Lower lobe of right lung (tissue), 2 donors: ENCODE data around the gene PCDHGB7. TPM values are rescaled to one million over a fixed set of nuclear protein-coding genes. Genes with fewer than 3 reads are reported as not detected.
"Not testable (repeated sequence)": the region's sequence is repeated elsewhere in the genome, so short reads cannot be mapped to it uniquely, and the experiment has no call there.

ENCODE experiments used
- ATAC-seq, 2 donors: fragments of 200-7000 bp; cut with Tn5 transposase; one replicate each; pipeline ENCODE4 v1.9.1; 2020 to 2022; ENCODE audit warnings: mild to moderate bottlenecking in 2 of 2, moderate library complexity in 2 of 2
- DNase-seq: peaks from one replicate; pipeline ENCODE4 v3.0.0-alpha.2; 2020
- H3K27ac ChIP-seq: fragments of 200-600 bp; one replicate; pipeline ENCODE4 v1.8.0; 2022
- H3K27me3 ChIP-seq: fragments of 200-600 bp; one replicate; pipeline ENCODE4 v1.8.0; 2022; ENCODE audit warnings: low read depth
- H3K36me3 ChIP-seq: fragments of 200-600 bp; one replicate; pipeline ENCODE4 v1.8.0; 2022; ENCODE audit warnings: mild to moderate bottlenecking
- H3K4me1 ChIP-seq: fragments of 200-600 bp; one replicate; pipeline ENCODE4 v1.8.0; 2022
- H3K4me3 ChIP-seq: fragments of 200-600 bp; one replicate; pipeline ENCODE4 v1.8.0; 2022; ENCODE audit warnings: mild to moderate bottlenecking
- H3K9me3 ChIP-seq: fragments of 200-600 bp; one replicate; pipeline ENCODE4 v1.8.0; 2022
- intact Hi-C: fragments of 100-400 bp; cut with DNase I; formaldehyde crosslinking; loops from one replicate; pipeline ENCODE4 v1.11.0; 2022
- total RNA-seq: library from RNA; stranded (reverse); fragmentation: NEBNext Ultra II Directional; extraction: Animal tissue kit (Norgen Biotek cat#: 25700); gene quantifications from one replicate; pipeline ENCODE4 v1.2.1, GENCODE V29; 2021
- TF ChIP-seq, protein P1 (sequence below): fragments of 200-600 bp; IDR thresholded peaks from one replicate; pipeline ENCODE4 v1.8.0; 2022; ENCODE audit warnings: antibody characterized with exemption, mild to moderate bottlenecking
- donor health status: DM: no; HTN: yes; CAD: no; lungs with severe emphysema.

The PCDHGB7 gene
- total RNA-seq, 1 donor from 2014 or later, result 15.9 TPM

DNA sequence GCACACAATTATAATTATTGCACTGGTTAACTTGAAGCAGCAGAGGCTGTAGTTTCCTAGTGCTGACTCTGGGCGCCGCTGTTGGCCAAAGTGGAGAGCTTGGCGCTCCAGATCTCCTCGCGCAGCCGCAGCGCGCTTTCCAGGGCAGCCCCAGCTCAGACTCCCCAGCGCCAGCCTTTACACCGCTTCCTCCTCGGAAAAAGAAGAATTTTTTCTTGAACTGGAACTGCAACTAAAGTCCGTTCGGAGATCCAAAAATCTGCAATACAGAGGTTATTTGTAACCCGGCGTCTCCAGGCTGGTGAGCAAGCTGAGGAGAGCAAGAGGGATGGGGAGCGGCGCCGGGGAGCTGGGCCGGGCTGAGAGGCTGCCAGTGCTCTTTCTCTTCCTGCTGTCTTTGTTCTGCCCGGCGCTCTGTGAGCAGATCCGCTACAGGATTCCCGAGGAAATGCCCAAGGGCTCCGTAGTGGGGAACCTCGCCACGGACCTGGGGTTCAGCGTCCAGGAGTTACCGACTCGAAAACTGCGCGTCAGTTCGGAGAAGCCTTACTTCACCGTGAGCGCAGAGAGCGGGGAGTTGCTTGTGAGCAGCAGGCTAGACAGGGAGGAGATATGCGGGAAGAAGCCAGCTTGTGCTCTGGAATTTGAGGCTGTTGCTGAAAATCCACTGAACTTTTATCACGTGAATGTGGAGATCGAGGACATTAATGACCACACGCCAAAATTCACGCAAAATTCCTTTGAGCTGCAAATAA lies 29.7 kb upstream of the PCDHGB7 start, which contains the start of gene PCDHGB4:
PCDHGB4 (plus strand) TSS at position 142 of the 755 bp plus-strand sequence; CDS start at position 329, 187 bp downstream.
- H3K27ac ChIP-seq, intact Hi-C loops, DNase-seq, H3K4me1 ChIP-seq, H3K36me3 ChIP-seq: not testable (repeated sequence)
- ATAC-seq, result peak; percentile 78 to 93
- H3K4me3 ChIP-seq, result peak within 1 kb of the TSS; percentile 26
- H3K9me3 ChIP-seq, result peaks cover 84% of the 10 kb centered on the region
- TF ChIP-seq, protein P1, sequence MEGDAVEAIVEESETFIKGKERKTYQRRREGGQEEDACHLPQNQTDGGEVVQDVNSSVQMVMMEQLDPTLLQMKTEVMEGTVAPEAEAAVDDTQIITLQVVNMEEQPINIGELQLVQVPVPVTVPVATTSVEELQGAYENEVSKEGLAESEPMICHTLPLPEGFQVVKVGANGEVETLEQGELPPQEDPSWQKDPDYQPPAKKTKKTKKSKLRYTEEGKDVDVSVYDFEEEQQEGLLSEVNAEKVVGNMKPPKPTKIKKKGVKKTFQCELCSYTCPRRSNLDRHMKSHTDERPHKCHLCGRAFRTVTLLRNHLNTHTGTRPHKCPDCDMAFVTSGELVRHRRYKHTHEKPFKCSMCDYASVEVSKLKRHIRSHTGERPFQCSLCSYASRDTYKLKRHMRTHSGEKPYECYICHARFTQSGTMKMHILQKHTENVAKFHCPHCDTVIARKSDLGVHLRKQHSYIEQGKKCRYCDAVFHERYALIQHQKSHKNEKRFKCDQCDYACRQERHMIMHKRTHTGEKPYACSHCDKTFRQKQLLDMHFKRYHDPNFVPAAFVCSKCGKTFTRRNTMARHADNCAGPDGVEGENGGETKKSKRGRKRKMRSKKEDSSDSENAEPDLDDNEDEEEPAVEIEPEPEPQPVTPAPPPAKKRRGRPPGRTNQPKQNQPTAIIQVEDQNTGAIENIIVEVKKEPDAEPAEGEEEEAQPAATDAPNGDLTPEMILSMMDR, result peak; percentile 37
- H3K27me3 ChIP-seq, result peaks cover 21% of the 10 kb centered on the region

DNA sequence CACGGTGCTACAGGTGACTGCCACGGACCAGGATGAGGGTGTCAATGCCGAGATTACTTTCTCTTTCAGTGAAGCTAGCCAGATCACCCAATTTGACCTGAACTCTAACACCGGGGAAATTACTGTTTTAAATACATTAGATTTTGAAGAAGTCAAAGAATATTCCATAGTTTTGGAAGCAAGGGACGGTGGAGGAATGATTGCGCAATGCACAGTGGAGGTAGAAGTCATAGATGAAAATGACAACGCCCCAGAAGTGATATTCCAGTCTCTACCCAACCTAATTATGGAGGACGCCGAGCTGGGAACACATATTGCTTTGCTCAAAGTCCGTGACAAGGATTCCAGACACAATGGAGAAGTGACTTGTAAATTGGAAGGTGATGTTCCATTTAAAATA lies 28.8 kb upstream of the PCDHGB7 start:
- no peak overlapping the region for H3K27ac ChIP-seq
- H3K36me3 ChIP-seq, result no peaks in the 10 kb centered on the region
- TF ChIP-seq, protein P1, result no peak
- no peaks in the 10 kb centered on the region for H3K4me1 ChIP-seq
- H3K4me3 ChIP-seq, result no peak overlapping the region
- intact Hi-C loops, result no loop called here
- DNase-seq (no peak), ATAC-seq (no peak)
- H3K9me3 ChIP-seq, result peaks cover 84% of the 10 kb centered on the region
- peaks cover 23% of the 10 kb centered on the region for H3K27me3 ChIP-seq

DNA sequence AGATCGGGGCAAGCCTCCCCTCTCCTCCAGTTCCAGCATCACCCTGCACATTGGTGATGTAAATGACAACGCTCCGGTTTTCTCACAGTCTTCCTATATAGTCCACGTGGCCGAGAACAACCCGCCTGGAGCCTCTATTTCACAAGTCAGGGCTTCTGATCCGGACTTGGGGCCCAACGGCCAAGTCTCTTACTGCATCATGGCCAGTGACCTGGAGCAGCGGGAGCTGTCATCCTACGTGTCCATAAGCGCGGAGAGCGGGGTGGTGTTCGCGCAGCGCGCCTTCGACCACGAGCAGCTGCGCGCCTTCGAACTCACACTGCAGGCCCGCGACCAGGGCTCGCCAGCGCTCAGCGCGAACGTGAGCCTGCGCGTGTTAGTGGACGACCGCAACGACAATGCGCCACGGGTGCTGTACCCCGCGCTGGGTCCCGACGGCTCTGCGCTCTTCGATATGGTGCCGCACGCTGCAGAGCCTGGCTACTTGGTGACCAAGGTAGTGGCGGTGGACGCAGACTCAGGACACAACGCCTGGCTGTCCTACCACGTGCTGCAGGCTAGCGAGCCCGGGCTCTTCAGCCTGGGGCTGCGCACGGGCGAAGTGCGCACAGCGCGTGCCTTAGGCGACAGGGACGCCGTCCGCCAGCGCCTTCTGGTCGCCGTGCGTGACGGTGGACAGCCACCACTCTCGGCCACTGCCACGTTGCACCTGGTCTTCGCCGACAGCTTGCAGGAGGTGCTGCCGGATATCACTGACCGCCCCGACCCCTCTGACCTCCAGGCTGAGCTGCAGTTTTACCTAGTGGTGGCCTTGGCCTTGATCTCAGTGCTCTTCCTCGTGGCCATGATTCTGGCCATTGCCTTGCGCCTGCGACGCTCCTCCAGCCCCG lies 28.1 kb upstream of the PCDHGB7 start:
- no peak for DNase-seq
- H3K27ac ChIP-seq, result no peak overlapping the region
- TF ChIP-seq, protein P1, result no peak
- no peaks in the 10 kb centered on the region for H3K36me3 ChIP-seq
- no peak for ATAC-seq
- no peak overlapping the region for H3K4me3 ChIP-seq
- H3K27me3 ChIP-seq, result peaks cover 27% of the 10 kb centered on the region
- H3K9me3 ChIP-seq, result peaks cover 83% of the 10 kb centered on the region
- intact Hi-C loops, result no loop called here
- H3K4me1 ChIP-seq, result no peaks in the 10 kb centered on the region

DNA sequence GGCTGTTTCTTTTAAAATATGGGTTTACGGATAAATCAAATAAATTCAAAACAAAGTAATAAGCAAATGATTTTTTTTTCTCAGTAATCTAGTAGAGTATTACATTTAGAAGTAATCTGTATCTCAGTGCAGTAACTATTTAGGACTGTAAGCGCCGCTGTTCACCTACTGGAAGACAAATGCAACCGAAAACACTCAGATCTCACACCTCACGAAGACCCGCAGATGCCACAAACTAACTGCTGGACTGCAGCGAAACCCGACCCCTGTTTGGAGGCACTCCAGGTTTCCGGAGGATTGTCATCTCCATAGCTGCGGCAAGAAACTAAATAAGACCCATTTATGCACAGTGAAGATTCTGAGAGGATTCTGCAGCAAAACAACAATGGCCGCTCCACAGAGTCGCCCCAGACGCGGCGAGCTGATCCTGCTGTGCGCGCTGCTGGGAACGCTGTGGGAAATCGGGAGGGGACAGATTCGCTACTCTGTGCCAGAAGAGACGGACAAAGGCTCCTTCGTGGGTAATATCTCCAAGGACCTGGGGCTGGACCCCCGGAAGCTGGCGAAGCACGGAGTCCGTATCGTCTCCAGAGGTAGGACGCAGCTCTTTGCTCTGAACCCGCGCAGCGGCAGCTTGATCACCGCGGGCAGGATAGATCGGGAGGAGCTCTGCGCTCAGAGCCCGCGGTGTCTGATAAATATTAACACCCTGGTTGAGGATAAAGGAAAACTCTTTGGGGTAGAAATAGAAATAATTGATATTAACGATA lies 24.9 kb upstream of the PCDHGB7 start, which contains the start of gene PCDHGA8:
PCDHGA8 (plus strand) TSS at position 205 of the 770 bp plus-strand sequence; CDS start at position 386, 181 bp downstream.
- Histone ChIP-seq H3K4me1 (no peaks in the 10 kb centered on the region), H3K36me3 (no peaks in the 10 kb centered on the region), H3K9me3 (peaks cover 77% of the 10 kb centered on the region), H3K4me3 (no peak within 1 kb of the TSS), H3K27me3 (peaks cover 48% of the 10 kb centered on the region), H3K27ac (no peak within 1 kb of the TSS)
- TF ChIP-seq, protein P1, result no peak
- ATAC-seq (no peak), DNase-seq (no peak)
- intact Hi-C loops, result no loop called here

DNA sequence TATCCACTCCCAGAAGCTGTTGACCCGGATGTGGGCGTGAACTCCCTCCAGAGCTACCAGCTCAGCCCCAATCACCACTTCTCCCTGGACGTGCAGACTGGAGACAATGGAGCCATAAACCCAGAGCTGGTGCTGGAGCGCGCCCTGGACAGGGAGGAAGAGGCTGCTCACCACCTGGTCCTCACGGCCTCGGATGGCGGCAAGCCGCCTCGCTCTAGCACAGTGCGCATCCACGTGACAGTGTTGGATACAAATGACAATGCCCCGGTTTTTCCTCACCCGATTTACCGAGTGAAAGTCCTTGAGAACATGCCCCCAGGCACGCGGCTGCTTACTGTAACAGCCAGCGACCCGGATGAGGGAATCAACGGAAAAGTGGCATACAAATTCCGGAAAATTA lies 24.2 kb upstream of the PCDHGB7 start:
- TF ChIP-seq, protein P1, result no peak
- Histone ChIP-seq H3K27ac (no peak overlapping the region), H3K27me3 (peaks cover 48% of the 10 kb centered on the region), H3K4me3 (no peak overlapping the region), H3K36me3 (no peaks in the 10 kb centered on the region), H3K9me3 (peaks cover 79% of the 10 kb centered on the region), H3K4me1 (no peaks in the 10 kb centered on the region)
- intact Hi-C loops, result no loop called here
- no peak for ATAC-seq
- DNase-seq, result no peak

DNA sequence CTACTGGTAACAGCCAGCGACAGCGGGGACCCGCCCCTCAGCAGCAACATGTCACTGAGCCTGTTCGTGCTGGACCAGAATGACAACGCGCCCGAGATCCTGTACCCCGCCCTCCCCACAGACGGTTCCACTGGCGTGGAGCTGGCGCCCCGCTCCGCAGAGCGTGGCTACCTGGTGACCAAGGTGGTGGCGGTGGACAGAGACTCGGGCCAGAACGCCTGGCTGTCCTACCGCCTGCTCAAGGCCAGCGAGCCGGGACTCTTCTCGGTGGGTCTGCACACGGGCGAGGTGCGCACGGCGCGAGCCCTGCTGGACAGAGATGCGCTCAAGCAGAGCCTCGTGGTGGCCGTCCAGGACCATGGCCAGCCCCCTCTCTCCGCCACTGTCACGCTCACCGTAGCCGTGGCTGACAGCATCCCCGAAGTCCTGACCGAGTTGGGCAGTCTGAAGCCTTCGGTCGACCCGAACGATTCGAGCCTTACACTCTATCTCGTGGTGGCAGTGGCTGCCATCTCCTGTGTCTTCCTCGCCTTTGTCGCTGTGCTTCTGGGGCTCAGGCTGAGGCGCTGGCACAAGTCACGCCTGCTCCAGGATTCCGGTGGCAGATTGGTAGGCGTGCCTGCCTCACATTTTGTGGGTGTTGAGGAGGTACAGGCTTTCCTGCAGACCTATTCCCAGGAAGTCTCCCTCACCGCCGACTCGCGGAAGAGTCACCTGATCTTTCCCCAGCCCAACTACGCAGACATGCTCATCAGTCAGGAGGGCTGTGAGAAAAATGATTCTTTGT lies 22.9 kb upstream of the PCDHGB7 start:
- H3K36me3 ChIP-seq, intact Hi-C loops, H3K27ac ChIP-seq, H3K4me1 ChIP-seq, DNase-seq, H3K4me3 ChIP-seq, ATAC-seq: not testable (repeated sequence)
- peaks cover 53% of the 10 kb centered on the region for H3K27me3 ChIP-seq
- peaks cover 77% of the 10 kb centered on the region for H3K9me3 ChIP-seq
